Pancreas (tissue), 10 donors: ENCODE measurements around the gene RHOB. TPM values are rescaled to one million over a fixed set of nuclear protein-coding genes. Genes with fewer than 3 reads are reported as not detected.
A peak's percentile ranks its signal among the peaks of the same experiment; 100 is the strongest.
"Not testable (repeated sequence)": the region's sequence is repeated elsewhere in the genome, so short reads cannot be mapped to it uniquely, and the experiment has no call there.

Experiments
- ATAC-seq, 4 donors: fragments of 200-7000 bp; cut with Tn5 transposase; one replicate each; pipeline versions ENCODE4 v1.8.0 to v1.9.1; 2020; ENCODE audit warnings: mild to moderate bottlenecking in 4 of 4, moderate library complexity in 4 of 4
- DNase-seq, 6 donors: peaks; one replicate each; pipeline ENCODE4 v3.0.0-alpha.2; 2020
- FAIRE-seq: peaks from 2 replicates; lab custom pipeline; 2012; peaks lifted over from hg19 to GRCh38; lab: Jason Lieb, UNC
- H3K27ac ChIP-seq, 4 donors: fragments of 200-600 bp; sonication (generic); 1 replicate in 3 of 4; 2 replicates in 1 of 4; pipeline versions ENCODE4 v1.5.0 to v1.8.0; 2020
- H3K27me3 ChIP-seq, 4 donors: fragments of 200-600 bp; one replicate each; pipeline ENCODE4 v1.8.0; 2021
- H3K36me3 ChIP-seq, 3 donors: fragments of 200-600 bp; sonication (generic) in 1 of 3; one replicate each; pipeline versions ENCODE4 v1.5.0 to v1.8.0; 2020 to 2021
- H3K4me1 ChIP-seq, 3 donors: fragments of 200-600 bp; one replicate each; pipeline ENCODE4 v1.8.0; 2021
- H3K4me3 ChIP-seq, 4 donors: fragments of 200-600 bp; sonication (generic) in 2 of 4; one replicate each; pipeline versions ENCODE4 v1.5.0 to v1.8.0; 2020 to 2021
- H3K9me3 ChIP-seq, 4 donors: fragments of 200-600 bp; one replicate each; pipeline ENCODE4 v1.8.0; 2021
- CTCF ChIP-seq, 4 donors: fragments of 200-600 bp; sonication (generic) in 3 of 4; IDR thresholded peaks; one replicate each; pipeline versions ENCODE4 v1.5.0 to v1.8.0; 2021; ENCODE audit warnings: antibody characterized with exemption in 4 of 4
- WGBS, 2 donors: extraction: QIAGEN DNeasy Blood & Tissue Kit; methylation state at CpG; one replicate each; pipeline ENCODE4 v1.1.7; 2013; 5-methylcytosine and 5-hydroxymethylcytosine counted together
- intact Hi-C, 3 donors: fragments of 100-400 bp; cut with DNase I; formaldehyde crosslinking; loops; one replicate each; pipeline versions ENCODE4 v1.11.1 to v1.14.2; 2022
- polyA plus RNA-seq, 2 donors: library from polyadenylated mRNA; stranded (reverse); fragments of 200-250 nt; gene quantifications; one replicate each; pipeline ENCODE4 v1.2.3, GENCODE V29; 2013
- total RNA-seq, 6 donors: library from RNA; stranded (reverse); fragmentation: NEBNext Ultra II Directional in 4 of 6; extraction: Animal tissue kit (Norgen Biotek cat#: 25700) in 4 of 6; gene quantifications; one replicate each; pipeline versions ENCODE4 v1.2.1 to v1.2.4, GENCODE V29; 2021 to 2023
- donor health status: healthy with polysubstance abuse.
- donor health status: DM: no; HTN: no; CAD: no; lungs with moderate emphysema.
- donor health status: DM: no; HTN: no; CAD: no.
- donor health status: control.
- donor health status: control.
- donor health status: Bipolar disorder and iron deficiency.
- donor health status: DM: yes; HTN: yes; CAD: no.
- donor health status: DM: no; HTN: no; CAD: no.
- donor health status: DM: no; HTN: no; CAD: no.
- donor health status: DM: yes; HTN: yes; CAD: no.

The RHOB gene
- total and polyA plus RNA-seq, 8 donors, result 27.5 to 98.5 (median 56.5) TPM

- Histone ChIP-seq H3K27ac (no peak overlapping the region), H3K9me3 (no peaks in the 10 kb centered on the region), H3K27me3 (no peaks in the 10 kb centered on the region), H3K4me3 (no peak overlapping the region), H3K36me3 (no peaks in the 10 kb centered on the region), H3K4me1 (peaks cover 0 to 5% (median 2%) of the 10 kb centered on the region in 3 donors)
- no peak for ATAC-seq
- TF ChIP-seq CTCF (IDR thresholded peaks at IDR 0.05), result no peak
- intact Hi-C loops, result no loop called here
- no peak for FAIRE-seq
- DNase-seq, result no peak
- WGBS, 2 donors, result 80 to 83% methylated on average over 3 of the region's 3 CpGs
Measured at GRCh38 chr2:20455076-20455587, 8.3 kb downstream of the RHOB start.

GRCh38 chr2:20456116-20456571, 9.3 kb downstream of the RHOB start:
- Histone ChIP-seq H3K27me3 (no peaks in the 10 kb centered on the region), H3K4me1 (no peaks in the 10 kb centered on the region), H3K27ac (no peak overlapping the region), H3K4me3 (no peak overlapping the region), H3K36me3 (no peaks in the 10 kb centered on the region), H3K9me3 (no peaks in the 10 kb centered on the region)
- intact Hi-C loops, result no loop called here
- TF ChIP-seq CTCF (IDR thresholded peaks at IDR 0.05), result no peak
- ATAC-seq (no peak), DNase-seq (no peak), FAIRE-seq (no peak)

GRCh38 chr2:20456636-20457426, 10.0 kb downstream of the RHOB start:
- Histone ChIP-seq H3K9me3 (no peaks in the 10 kb centered on the region), H3K4me1 (no peaks in the 10 kb centered on the region), H3K27me3 (no peaks in the 10 kb centered on the region), H3K36me3 (no peaks in the 10 kb centered on the region), H3K4me3 (no peak overlapping the region), H3K27ac (no peak overlapping the region)
- 66 to 80% methylated on average over 3 of the region's 3 CpGs for WGBS, 2 donors
- FAIRE-seq (no peak), ATAC-seq (peak in 1 of 4 donors; percentile 25), DNase-seq (no peak)
- no peak for TF ChIP-seq CTCF (IDR thresholded peaks at IDR 0.05)
- intact Hi-C loops, result no loop called here

GRCh38 chr2:20457661-20458630, 11.1 kb downstream of the RHOB start:
- TF ChIP-seq CTCF (IDR thresholded peaks at IDR 0.05), result no peak
- ATAC-seq, result no peak
- Histone ChIP-seq H3K9me3 (no peaks in the 10 kb centered on the region), H3K4me1 (no peaks in the 10 kb centered on the region), H3K4me3 (no peak overlapping the region), H3K27ac (no peak overlapping the region), H3K27me3 (no peaks in the 10 kb centered on the region), H3K36me3 (no peaks in the 10 kb centered on the region)
- 83 to 86% methylated on average over 10 of the region's 10 CpGs for WGBS, 2 donors
- FAIRE-seq, result no peak
- DNase-seq, result no peak
- intact Hi-C loops, result no loop called here

- not testable (repeated sequence) for FAIRE-seq, ATAC-seq
- WGBS, 2 donors, result 79 to 80% methylated on average over 5 of the region's 5 CpGs
Measured at GRCh38 chr2:20458737-20459484, 12.0 kb downstream of the RHOB start.

More at GRCh38 chr2:20458737-20459484, 12.0 kb downstream of the RHOB start:
- H3K9me3 ChIP-seq, DNase-seq, H3K4me1 ChIP-seq, H3K4me3 ChIP-seq, H3K27ac ChIP-seq, H3K27me3 ChIP-seq, intact Hi-C loops, H3K36me3 ChIP-seq: not testable (repeated sequence)
